H1 (cell line): ENCODE measurements around the gene RBM18. TPM values are rescaled to one million over a fixed set of nuclear protein-coding genes. Genes with fewer than 3 reads are reported as not detected.

Experiments
- CTCF ChIA-PET: fragments of 300-600 bp; sonication (Branson Sonifier 250); formaldehyde crosslinking; loops from one replicate; lab custom pipeline; 2021; ENCODE audit not compliant: partially characterized antibody; lab: Charles Lee
- POLR2A ChIA-PET: fragments of 300-600 bp; sonication (Branson Sonifier 250); formaldehyde crosslinking; loops from one replicate; lab custom pipeline; 2021; ENCODE audit warnings: inconsistent platforms; ENCODE audit not compliant: partially characterized antibody; lab: Charles Lee
- DNase-seq, 2 experiments: peaks; one replicate each; pipeline versions ENCODE4 v3.0.0 to v3.0.0-alpha.2; 2010 to 2022; ENCODE audit warnings: low spot score in 2 of 2, low read depth in 1 of 2, mixed read lengths in 1 of 2
- FAIRE-seq: peaks from 2 replicates; lab custom pipeline; 2011; peaks lifted over from hg19 to GRCh38; lab: Jason Lieb, UNC
- H2AFZ ChIP-seq: 2 replicates; pipeline ENCODE4 v1.8.1; 2012; ENCODE audit warnings: low read length, inconsistent platforms
- H2AK5ac ChIP-seq: 2 replicates; pipeline ENCODE4 v1.6.1; 2013; ENCODE audit warnings: low read depth, low read length
- H2BK120ac ChIP-seq: replicated peaks from 2 replicates; pipeline ENCODE3; 2013; ENCODE audit warnings: low read depth, low read length, inconsistent platforms
- H2BK12ac ChIP-seq: 2 replicates; pipeline ENCODE4 v1.6.1; 2013; ENCODE audit warnings: low read depth, low read length
- H2BK15ac ChIP-seq: 2 replicates; pipeline ENCODE4 v1.6.1; 2013; ENCODE audit warnings: low read length
- H2BK20ac ChIP-seq: 2 replicates; pipeline ENCODE4 v1.6.1; 2013; ENCODE audit warnings: low read length
- H2BK5ac ChIP-seq: 2 replicates; pipeline ENCODE4 v1.6.1; 2013; ENCODE audit warnings: low read depth, low read length
- H3K14ac ChIP-seq: 2 replicates; pipeline ENCODE4 v1.6.1; 2013; ENCODE audit warnings: inconsistent platforms; ENCODE audit not compliant: insufficient read length
- H3K18ac ChIP-seq: 2 replicates; pipeline ENCODE4 v1.6.1; 2013; ENCODE audit warnings: low read length; ENCODE audit errors: extremely low read depth
- H3K23ac ChIP-seq: 2 replicates; pipeline ENCODE4 v1.6.1; 2013; ENCODE audit warnings: inconsistent platforms; ENCODE audit not compliant: insufficient read length
- H3K23me2 ChIP-seq: 2 replicates; pipeline ENCODE4 v1.6.1; 2013; ENCODE audit warnings: low read depth, low read length
- H3K27ac ChIP-seq: 2 replicates; pipeline ENCODE4 v1.6.1; 2011; ENCODE audit warnings: low read depth, low read length, inconsistent platforms
- H3K27me3 ChIP-seq, 4 experiments: replicated peaks in 1 of 4; 1 replicate in 1 of 4; 2 replicates in 3 of 4; pipeline versions ENCODE4 v1.6.1 to v1.8.1; 2011 to 2013; ENCODE audit warnings: low read length in 3 of 4, mild to moderate bottlenecking in 3 of 4, inconsistent platforms in 2 of 4, mixed read lengths in 2 of 4, moderate library complexity in 1 of 4; ENCODE audit not compliant: control insufficient read depth in 3 of 4, insufficient read depth in 3 of 4; ENCODE audit errors: extremely low read depth in 1 of 4
- H3K36me3 ChIP-seq, 4 experiments: 2 replicates each; pipeline versions ENCODE4 v1.6.1 to v1.8.1; 2011 to 2013; ENCODE audit warnings: mild to moderate bottlenecking in 4 of 4, low read length in 3 of 4, moderate library complexity in 2 of 4, control low read depth in 1 of 4, inconsistent platforms in 1 of 4; ENCODE audit not compliant: insufficient read depth in 4 of 4, control insufficient read depth in 2 of 4
- H3K4ac ChIP-seq: replicated peaks from 2 replicates; pipeline ENCODE3; 2013; ENCODE audit warnings: low read length, low read depth, mixed read lengths, inconsistent platforms; ENCODE audit not compliant: insufficient read length
- H3K4me1 ChIP-seq, 4 experiments: replicated peaks in 1 of 4; 1 replicate in 1 of 4; 2 replicates in 3 of 4; pipeline versions ENCODE4 v1.6.1 to v1.8.1; 2011 to 2013; ENCODE audit warnings: low read length in 3 of 4, inconsistent platforms in 2 of 4, mixed read lengths in 1 of 4; ENCODE audit not compliant: insufficient read depth in 4 of 4, control insufficient read depth in 3 of 4
- H3K4me2 ChIP-seq, 2 experiments: 2 replicates each; pipeline versions ENCODE4 v1.6.1 to v1.8.1; 2011 to 2013; ENCODE audit warnings: low read depth in 2 of 2, low read length in 2 of 2, control low read depth in 1 of 2, inconsistent platforms in 1 of 2, mild to moderate bottlenecking in 1 of 2; ENCODE audit not compliant: insufficient read depth in 1 of 2
- H3K4me3 ChIP-seq, 4 experiments: fragments of 200-600, 300-600 bp in 1 of 4; sonication (generic), shearing (Covaris generic), sonication (Bioruptor Twin) in 1 of 4; 2 replicates each; pipeline versions ENCODE4 v1.5.1 to v1.8.1; 2011 to 2016; ENCODE audit warnings: low read length in 4 of 4, low read depth in 3 of 4, control low read depth in 2 of 4, inconsistent platforms in 2 of 4, mild to moderate bottlenecking in 2 of 4, mixed read lengths in 1 of 4, moderate library complexity in 1 of 4; ENCODE audit not compliant: insufficient read depth in 2 of 4; ENCODE audit errors: extremely low read depth in 1 of 4
- H3K56ac ChIP-seq: replicated peaks from 2 replicates; pipeline ENCODE3; 2013; ENCODE audit warnings: low read depth, mild to moderate bottlenecking, mixed read lengths, low read length, inconsistent platforms; ENCODE audit not compliant: insufficient read length
- H3K79me1 ChIP-seq: 2 replicates; pipeline ENCODE4 v1.6.1; 2013; ENCODE audit warnings: low read depth, low read length, control low read depth
- H3K79me2 ChIP-seq, 2 experiments: 2 replicates each; pipeline versions ENCODE4 v1.6.1 to v1.8.1; 2012 to 2013; ENCODE audit warnings: low read length in 2 of 2, mild to moderate bottlenecking in 2 of 2, inconsistent platforms in 1 of 2; ENCODE audit not compliant: insufficient read depth in 2 of 2, control insufficient read depth in 1 of 2
- H3K9ac ChIP-seq, 4 experiments: replicated peaks in 1 of 4; 1 replicate in 1 of 4; 2 replicates in 3 of 4; pipeline versions ENCODE4 v1.6.1 to v1.8.1; 2011 to 2013; ENCODE audit warnings: low read depth in 3 of 4, low read length in 3 of 4, control low read depth in 2 of 4, mild to moderate bottlenecking in 2 of 4, moderate library complexity in 2 of 4, inconsistent platforms in 1 of 4; ENCODE audit errors: extremely low read depth in 1 of 4
- H3K9me3 ChIP-seq, 2 experiments: 2 replicates each; pipeline versions ENCODE4 v1.6.1 to v1.8.1; 2012 to 2013; ENCODE audit warnings: mild to moderate bottlenecking in 2 of 2, moderate library complexity in 2 of 2, control low read depth in 1 of 2, inconsistent platforms in 1 of 2, low read depth in 1 of 2, low read length in 1 of 2, mixed read lengths in 1 of 2; ENCODE audit not compliant: insufficient read depth in 2 of 2
- H4K20me1 ChIP-seq, 2 experiments: replicated peaks in 1 of 2; 2 replicates each; pipeline versions ENCODE3 to v1.8.1; 2011 to 2013; ENCODE audit warnings: inconsistent platforms in 2 of 2, low read length in 2 of 2, mild to moderate bottlenecking in 1 of 2; ENCODE audit not compliant: insufficient read depth in 2 of 2, control insufficient read depth in 1 of 2
- H4K5ac ChIP-seq: 2 replicates; pipeline ENCODE4 v1.6.1; 2013; ENCODE audit warnings: low read length, low read depth, mixed read lengths, inconsistent platforms; ENCODE audit not compliant: insufficient read length
- H4K8ac ChIP-seq: 2 replicates; pipeline ENCODE4 v1.8.0; 2013; ENCODE audit warnings: mild to moderate bottlenecking, moderate library complexity, low read length, inconsistent platforms; ENCODE audit not compliant: insufficient read depth; ENCODE audit errors: extremely low read depth
- H4K91ac ChIP-seq: replicated peaks from 2 replicates; pipeline ENCODE3; 2013; ENCODE audit warnings: low read length, mixed read lengths, inconsistent platforms; ENCODE audit not compliant: insufficient read length
- ATF2 ChIP-seq: IDR thresholded peaks from 2 replicates; pipeline ENCODE4 v1.6.1; 2012; ENCODE audit warnings: low read length, inconsistent platforms
- CTCF ChIP-seq, 3 experiments: IDR thresholded peaks; 1 replicate in 2 of 3; 2 replicates in 1 of 3; pipeline versions ENCODE4 v1.5.1 to v1.6.1; 2011; ENCODE audit warnings: low read length in 3 of 3, mild to moderate bottlenecking in 3 of 3, inconsistent platforms in 2 of 3, low read depth in 1 of 3, moderate library complexity in 1 of 3; ENCODE audit not compliant: insufficient read depth in 1 of 3; ENCODE audit errors: control extremely low read depth in 1 of 3
- NANOG ChIP-seq: IDR thresholded peaks from 2 replicates; pipeline ENCODE4 v1.6.1; 2011; ENCODE audit warnings: low read length, low read depth, mild to moderate bottlenecking, inconsistent platforms; ENCODE audit not compliant: insufficient read depth, poor library complexity, severe bottlenecking
- POU5F1 ChIP-seq: IDR thresholded peaks from 2 replicates; pipeline ENCODE4 v1.6.1; 2011; ENCODE audit warnings: low read depth, mild to moderate bottlenecking, low read length, moderate library complexity
- RAD21 ChIP-seq, 2 experiments: IDR thresholded peaks in 1 of 2; conservative IDR thresholded peaks in 1 of 2; 2 replicates each; pipeline ENCODE4 v1.6.1; 2011; ENCODE audit warnings: low read depth in 2 of 2, low read length in 2 of 2, improper control_type of control experiment in 1 of 2, inconsistent platforms in 1 of 2, mild to moderate bottlenecking in 1 of 2, moderate library complexity in 1 of 2
- SIRT6 ChIP-seq: IDR thresholded peaks from one replicate; pipeline ENCODE4 v1.7.1; 2012; ENCODE audit warnings: low read length, inconsistent platforms
- SP4 ChIP-seq: IDR thresholded peaks from 2 replicates; pipeline ENCODE4 v1.6.1; 2012; ENCODE audit warnings: low read length, inconsistent platforms
- SRF ChIP-seq: IDR thresholded peaks from 2 replicates; pipeline ENCODE4 v1.6.1; 2011; ENCODE audit warnings: mild to moderate bottlenecking, low read depth, low read length, moderate library complexity
- SUZ12 ChIP-seq: fragments of 200-600 bp; sonication (generic); IDR thresholded peaks from 2 replicates; pipeline ENCODE4 v1.6.1; 2012; ENCODE audit warnings: mild to moderate bottlenecking, inconsistent platforms, low read length, moderate library complexity, mixed read lengths
- WGBS, 2 experiments: shearing (Covaris generic) in 1 of 2; methylation state at CpG; one replicate each; pipeline versions ENCODE4 v1.1.6 to v1.1.7; 2013 to 2015; ENCODE audit warnings: low lambda C conversion rate in 2 of 2, mixed read lengths in 2 of 2, inconsistent platforms in 1 of 2, low coverage in 1 of 2, missing lambda C conversion rate in 1 of 2; ENCODE audit not compliant: insufficient replicate concordance in 2 of 2, insufficient coverage in 1 of 2, insufficient read length in 1 of 2; ENCODE audit errors: extremely low coverage in 1 of 2, missing lambda C conversion rate in 1 of 2; 5-methylcytosine and 5-hydroxymethylcytosine counted together
- polyA plus RNA-seq, 7 experiments: library from polyadenylated mRNA; depleted of rRNA in 3 of 7; stranded (reverse) in 5 of 7; unstranded in 2 of 7; fragments of >200 nt in 5 of 7; fragments of 200-250 nt in 2 of 7; gene quantifications; 1 replicate in 5 of 7; 2 replicates in 1 of 7; 4 replicates in 1 of 7; pipeline versions ENCODE4 v1.2.1 to v1.2.3, GENCODE V29; 2011 to 2013; ENCODE audit warnings: missing spikeins in 2 of 7, mixed read lengths in 2 of 7
- total RNA-seq: library from RNA; stranded (reverse); fragmentation: NEBNext Ultra II Directional; extraction: Animal tissue kit (Norgen Biotek cat#: 25700); gene quantifications from 2 replicates; pipeline ENCODE4 v1.2.1, GENCODE V29; 2021

RBM18 gene
- total and polyA plus RNA-seq, 2 of the 8 experiments (the other 6 are each of a cell fraction or from before 2014, with no cell fraction given), result 5.9 to 14.3 TPM

- H3K9me3 ChIP-seq, result no peaks in the 10 kb centered on the region
Measured at GRCh38 chr9:122223435-122223834, 41.2 kb downstream of the RBM18 start.

More at GRCh38 chr9:122223435-122223834, 41.2 kb downstream of the RBM18 start:
- H4K8ac ChIP-seq, result no peak overlapping the region
- H4K91ac ChIP-seq, result no peak overlapping the region
- H3K56ac ChIP-seq, result no peak overlapping the region
- H3K9ac ChIP-seq, result no peak overlapping the region
- no peak overlapping the region for H2BK20ac ChIP-seq
- POLR2A ChIA-PET, result no interaction called here
- H3K79me2 ChIP-seq, result no peaks in the 10 kb centered on the region
- H3K18ac ChIP-seq, result no peak overlapping the region
- WGBS, 2 experiments, result 87% methylated on average over 5 of the region's 5 CpGs; no CpG with 5 or more reads in 1 of the 2 experiments
- no peak overlapping the region for H3K4me3 ChIP-seq
- peaks cover 0 to 2% (median 0%) of the 10 kb centered on the region in 4 experiments; a peak in 1 of 8 replicates for H3K36me3 ChIP-seq
- H4K5ac ChIP-seq, result no peak overlapping the region
- H4K20me1 ChIP-seq, result peaks cover 20 to 38% of the 10 kb centered on the region in 2 experiments
- H2BK15ac ChIP-seq, result no peak overlapping the region
- no peak for TF ChIP-seq CTCF (IDR thresholded peaks at IDR 0.05; ENCODE audit: control extremely low read depth in 1 of 3, insufficient read depth in 1 of 3, low read depth in 1 of 3, low read length in 3 of 3)
- no peak for TF ChIP-seq NANOG
- TF ChIP-seq SRF, result no peak
- no peak for TF ChIP-seq SUZ12
- TF ChIP-seq SP4, result no peak
- no peak for TF ChIP-seq RAD21 (IDR thresholded peaks at IDR 0.05 in 1 of 2, conservative IDR thresholded peaks at IDR 0.05 in 1 of 2; ENCODE audit: low read depth in 2 of 2, low read length in 2 of 2)
- no peak for TF ChIP-seq ATF2
- no peak for TF ChIP-seq SIRT6
- TF ChIP-seq POU5F1, result no peak
- H2BK12ac ChIP-seq, result peak overlapping the region; percentile 2; the same call in 1 of the 2 replicates
- H3K4me2 ChIP-seq, result no peak overlapping the region
- H3K27me3 ChIP-seq, result peaks cover 92 to 100% (median 99%) of the 10 kb centered on the region in 4 experiments
- peak in 1 of 2 experiments; percentile 34 for DNase-seq
- H3K4ac ChIP-seq, result no peak overlapping the region
- CTCF ChIA-PET, result interaction anchor here (0.8 to 4.6 kb wide), 11 partner anchors 9 to 127 kb away, joined by 3 to 26 read pairs (median 4); partner anchors contain the start of genes MORN5 and NDUFA8
- H3K79me1 ChIP-seq, result no peaks in the 10 kb centered on the region
- H2AK5ac ChIP-seq, result no peak overlapping the region
- no peak overlapping the region for H2BK120ac ChIP-seq
- no peak for FAIRE-seq
- peaks cover 26% of the 10 kb centered on the region; the same call in 1 of the 2 replicates for H3K23me2 ChIP-seq
- no peak overlapping the region for H3K23ac ChIP-seq
- no peak overlapping the region for H2AFZ ChIP-seq
- no peak overlapping the region for H3K14ac ChIP-seq
- H3K4me1 ChIP-seq, result peaks cover 5 to 58% (median 42%) of the 10 kb centered on the region in 4 experiments
- H2BK5ac ChIP-seq, result no peak overlapping the region
- no peak overlapping the region for H3K27ac ChIP-seq
